Measurements from ENCODE around the gene CD84.
"Not testable (repeated sequence)": the region's sequence is repeated elsewhere in the genome, so short reads cannot be mapped to it uniquely, and the experiment has no call there.

CD84 gene, protein sequence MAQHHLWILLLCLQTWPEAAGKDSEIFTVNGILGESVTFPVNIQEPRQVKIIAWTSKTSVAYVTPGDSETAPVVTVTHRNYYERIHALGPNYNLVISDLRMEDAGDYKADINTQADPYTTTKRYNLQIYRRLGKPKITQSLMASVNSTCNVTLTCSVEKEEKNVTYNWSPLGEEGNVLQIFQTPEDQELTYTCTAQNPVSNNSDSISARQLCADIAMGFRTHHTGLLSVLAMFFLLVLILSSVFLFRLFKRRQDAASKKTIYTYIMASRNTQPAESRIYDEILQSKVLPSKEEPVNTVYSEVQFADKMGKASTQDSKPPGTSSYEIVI

DNA sequence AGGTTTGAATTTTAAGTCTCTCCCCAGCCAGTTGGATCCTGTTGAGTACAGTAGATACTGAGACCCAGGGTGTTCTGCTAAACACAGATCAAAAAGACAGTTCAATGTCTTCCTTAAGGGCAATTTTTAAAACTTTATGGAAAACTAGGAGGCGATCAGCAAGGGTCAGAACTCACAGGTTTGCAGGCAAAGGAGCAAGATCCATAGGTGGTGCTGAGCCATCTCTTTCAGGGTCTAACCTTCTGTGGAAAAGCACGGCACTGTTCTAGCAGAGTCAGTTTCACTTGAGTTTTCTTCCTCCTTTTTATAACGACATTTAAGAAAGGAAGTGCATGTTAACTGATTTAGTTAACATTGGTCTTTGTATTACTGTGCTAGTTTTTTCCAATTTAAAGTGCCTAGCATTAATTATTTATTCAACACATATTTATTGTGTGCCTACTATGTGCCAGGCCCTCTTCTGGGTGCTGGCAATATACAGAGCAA is at the start of gene CD84:
Gene CD84, minus strand, starts transcription at position 281 of the 486 bp plus-strand sequence. Its CDS starts 59 bp downstream, at position 222.
- Histone ChIP-seq H3K9ac (ENCODE audit: low read length) (peak within 1 kb of the TSS; percentile 61), H3K9me2 (replicated peaks; ENCODE audit: insufficient read depth, low read length) (no peaks in the 10 kb centered on the region), H3K4me3 (ENCODE audit: insufficient read depth, low read length, poor library complexity, severe bottlenecking) (peak within 1 kb of the TSS; percentile 57), H3K79me2 (ENCODE audit: insufficient read depth, low read length) (no peaks in the 10 kb centered on the region), H4K20me1 (ENCODE audit: low read depth, low read length) (no peaks in the 10 kb centered on the region), H3K27me3 (ENCODE audit: low read length) (no peaks in the 10 kb centered on the region), H2AFZ (ENCODE audit: low read depth, low read length, severe bottlenecking) (peak within 1 kb of the TSS; percentile 81), H3K36me3 (ENCODE audit: low read length) (no peaks in the 10 kb centered on the region), H3K9me3 (ENCODE audit: insufficient read depth, low read length) (no peaks in the 10 kb centered on the region), H3F3A (ENCODE audit: insufficient read depth) (no peaks in the 10 kb centered on the region), H3K4me2 (ENCODE audit: low read depth, low read length, poor library complexity, severe bottlenecking) (peak within 1 kb of the TSS; percentile 79), H3K27ac (ENCODE audit: low read depth, low read length) (peak within 1 kb of the TSS; percentile 64)
- TF ChIP-seq, protein P1, sequence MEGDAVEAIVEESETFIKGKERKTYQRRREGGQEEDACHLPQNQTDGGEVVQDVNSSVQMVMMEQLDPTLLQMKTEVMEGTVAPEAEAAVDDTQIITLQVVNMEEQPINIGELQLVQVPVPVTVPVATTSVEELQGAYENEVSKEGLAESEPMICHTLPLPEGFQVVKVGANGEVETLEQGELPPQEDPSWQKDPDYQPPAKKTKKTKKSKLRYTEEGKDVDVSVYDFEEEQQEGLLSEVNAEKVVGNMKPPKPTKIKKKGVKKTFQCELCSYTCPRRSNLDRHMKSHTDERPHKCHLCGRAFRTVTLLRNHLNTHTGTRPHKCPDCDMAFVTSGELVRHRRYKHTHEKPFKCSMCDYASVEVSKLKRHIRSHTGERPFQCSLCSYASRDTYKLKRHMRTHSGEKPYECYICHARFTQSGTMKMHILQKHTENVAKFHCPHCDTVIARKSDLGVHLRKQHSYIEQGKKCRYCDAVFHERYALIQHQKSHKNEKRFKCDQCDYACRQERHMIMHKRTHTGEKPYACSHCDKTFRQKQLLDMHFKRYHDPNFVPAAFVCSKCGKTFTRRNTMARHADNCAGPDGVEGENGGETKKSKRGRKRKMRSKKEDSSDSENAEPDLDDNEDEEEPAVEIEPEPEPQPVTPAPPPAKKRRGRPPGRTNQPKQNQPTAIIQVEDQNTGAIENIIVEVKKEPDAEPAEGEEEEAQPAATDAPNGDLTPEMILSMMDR (IDR thresholded peaks at IDR 0.05; ENCODE audit: insufficient read depth, low read length, poor library complexity, severe bottlenecking): no peak
- TF ChIP-seq EZH2phosphoT487 (conservative IDR thresholded peaks at IDR 0.05; ENCODE audit: low read length): no peak

DNA sequence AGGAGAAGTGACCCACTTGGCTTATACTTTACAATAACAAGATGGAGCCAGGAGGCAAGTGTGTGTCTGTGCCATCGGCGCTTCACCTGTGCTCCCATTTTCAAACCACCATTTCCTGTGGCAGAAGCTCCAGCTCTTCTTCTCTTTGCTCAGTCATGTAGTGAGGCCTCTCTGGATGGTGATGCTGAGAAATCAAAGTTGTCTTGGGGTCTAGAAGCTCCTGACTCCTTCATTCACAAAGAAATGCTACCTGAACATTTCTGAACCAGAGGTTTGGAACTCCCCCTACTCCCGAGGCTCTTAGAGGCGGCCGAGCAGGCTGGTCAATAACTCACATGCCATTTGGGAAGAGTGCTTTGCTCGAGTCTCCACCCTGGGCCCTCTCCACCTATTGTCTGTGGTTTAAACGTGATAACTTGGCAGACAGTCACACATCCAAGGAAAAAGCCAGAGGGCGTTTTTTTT is 49.5 kb upstream of the CD84 start:
- H3K9ac ChIP-seq (ENCODE audit: low read length): no peak overlapping the region
- peaks cover 47% of the 10 kb centered on the region for H3F3A ChIP-seq (ENCODE audit: insufficient read depth)

DNA sequence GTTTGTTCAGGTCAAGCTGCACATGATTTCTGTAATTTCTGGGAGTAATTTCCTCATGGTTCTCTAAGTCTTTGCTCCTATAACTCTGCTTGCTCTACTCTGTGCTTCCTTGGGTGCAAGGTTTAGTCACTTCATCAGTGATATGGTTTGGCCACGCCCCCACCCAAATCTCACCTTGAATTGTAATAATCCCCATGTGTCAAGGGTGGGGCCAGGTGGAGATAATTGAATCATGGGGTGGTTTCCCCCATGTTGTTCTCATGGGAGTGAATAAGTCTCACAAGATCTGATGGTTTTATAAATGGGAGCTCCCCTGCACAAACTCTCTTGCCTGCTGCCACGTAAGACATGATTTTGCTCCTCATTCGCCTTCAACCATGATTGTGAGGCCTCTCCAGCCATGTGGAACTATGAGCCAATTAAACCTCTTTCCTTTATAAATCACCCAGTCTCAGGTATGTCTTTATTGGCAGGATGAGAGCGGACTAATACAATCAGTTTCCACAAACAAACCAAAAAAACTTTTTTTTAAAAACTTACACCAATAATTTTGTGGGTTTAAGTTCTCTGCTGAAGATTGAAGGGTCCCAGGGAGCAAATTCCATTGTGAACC is 48.5 kb upstream of the CD84 start:
- peaks cover 57% of the 10 kb centered on the region for H3F3A ChIP-seq (ENCODE audit: insufficient read depth)
- H4K20me1 ChIP-seq (ENCODE audit: low read depth, low read length); H3K9me2 ChIP-seq (replicated peaks; ENCODE audit: insufficient read depth, low read length); H3K36me3 ChIP-seq (ENCODE audit: low read length); H3K9me3 ChIP-seq (ENCODE audit: insufficient read depth, low read length); H2AFZ ChIP-seq (ENCODE audit: low read depth, low read length, severe bottlenecking); H3K27me3 ChIP-seq (ENCODE audit: low read length); H3K4me3 ChIP-seq (ENCODE audit: insufficient read depth, low read length, poor library complexity, severe bottlenecking): not testable (repeated sequence)
- peak overlapping the region; percentile 97 for H3K27ac ChIP-seq (ENCODE audit: low read depth, low read length)
- peak overlapping the region; percentile 70 for H3K4me2 ChIP-seq (ENCODE audit: low read depth, low read length, poor library complexity, severe bottlenecking)
- 0 out of 2 replicates have a peak overlapping the region, but pooled peaks have one; percentile 58 for H3K9ac ChIP-seq (ENCODE audit: low read length)
- peaks cover 14% of the 10 kb centered on the region; the same call in 1 of the 2 replicates for H3K79me2 ChIP-seq (ENCODE audit: insufficient read depth, low read length)

More for the DNA sequence above, 49.5 kb upstream of the CD84 start:
- peaks cover 13% of the 10 kb centered on the region; the same call in 1 of the 2 replicates for H3K79me2 ChIP-seq (ENCODE audit: insufficient read depth, low read length)
- H3K4me2 ChIP-seq (ENCODE audit: low read depth, low read length, poor library complexity, severe bottlenecking): no peak overlapping the region
- H3K9me2 ChIP-seq (replicated peaks; ENCODE audit: insufficient read depth, low read length): no peaks in the 10 kb centered on the region
- no peaks in the 10 kb centered on the region for H3K27me3 ChIP-seq (ENCODE audit: low read length)
- H4K20me1 ChIP-seq (ENCODE audit: low read depth, low read length): no peaks in the 10 kb centered on the region
- peak overlapping the region; percentile 97 for H3K27ac ChIP-seq (ENCODE audit: low read depth, low read length)
- no peaks in the 10 kb centered on the region for H3K9me3 ChIP-seq (ENCODE audit: insufficient read depth, low read length)
- no peak overlapping the region for H3K4me3 ChIP-seq (ENCODE audit: insufficient read depth, low read length, poor library complexity, severe bottlenecking)
- H3K36me3 ChIP-seq (ENCODE audit: low read length): no peaks in the 10 kb centered on the region
- H2AFZ ChIP-seq (ENCODE audit: low read depth, low read length, severe bottlenecking): no peak overlapping the region
- TF ChIP-seq EZH2phosphoT487 (conservative IDR thresholded peaks at IDR 0.05; ENCODE audit: low read length): no peak
- TF ChIP-seq, protein P1 (IDR thresholded peaks at IDR 0.05; ENCODE audit: insufficient read depth, low read length, poor library complexity, severe bottlenecking): no peak
